Sigmoid colon (tissue), 7 donors: ENCODE measurements around the gene SEMA7A. TPM values are rescaled to one million over a fixed set of nuclear protein-coding genes. Genes with fewer than 3 reads are reported as not detected.

ENCODE experiments used
- DNase-seq: peaks from one replicate; pipeline ENCODE4 v3.0.0-alpha.2; 2019
- H3K27ac ChIP-seq, 4 donors: fragments of 200-600 bp; sonication (generic); one replicate each; pipeline ENCODE4 v1.5.1; 2016 to 2019; ENCODE audit warnings: mild to moderate bottlenecking in 1 of 4
- H3K27me3 ChIP-seq, 3 donors: fragments of 200-600 bp; sonication (generic); one replicate each; pipeline ENCODE4 v1.5.1; 2019; ENCODE audit warnings: mild to moderate bottlenecking in 1 of 3
- H3K36me3 ChIP-seq, 4 donors: fragments of 200-600 bp; sonication (generic); one replicate each; pipeline ENCODE4 v1.5.1; 2016 to 2019
- H3K4me1 ChIP-seq, 4 donors: fragments of 200-600 bp; sonication (generic); one replicate each; pipeline ENCODE4 v1.5.1; 2017 to 2019
- H3K4me3 ChIP-seq, 4 donors: fragments of 200-600 bp; sonication (generic); one replicate each; pipeline ENCODE4 v1.5.1; 2017 to 2019; ENCODE audit warnings: mild to moderate bottlenecking in 2 of 4, moderate library complexity in 1 of 4
- H3K9me3 ChIP-seq, 4 donors: fragments of 200-600 bp in 3 of 4; sonication (generic) in 3 of 4; one replicate each; pipeline versions ENCODE4 v1.5.1 to v1.6.1; 2013 to 2019
- CTCF ChIP-seq, 4 experiments: fragments of 450-650 bp in 3 of 4; fragments of 200-600 bp in 1 of 4; IDR thresholded peaks; one replicate each; pipeline ENCODE4 v1.5.1; 2016 to 2019; ENCODE audit warnings: antibody characterized with exemption in 4 of 4, mild to moderate bottlenecking in 3 of 4, moderate library complexity in 2 of 4
- EP300 ChIP-seq, 4 donors: sonication (generic); formaldehyde crosslinking; IDR thresholded peaks; one replicate each; pipeline ENCODE4 v1.6.1; 2017; ENCODE audit warnings: antibody characterized with exemption in 4 of 4
- POLR2A ChIP-seq, 2 donors: fragments of 450-650 bp; IDR thresholded peaks; one replicate each; pipeline ENCODE4 v1.6.1; 2016; ENCODE audit warnings: antibody characterized with exemption in 2 of 2, mild to moderate bottlenecking in 2 of 2, moderate library complexity in 2 of 2
- POLR2AphosphoS5 ChIP-seq, 4 donors: sonication (generic); formaldehyde crosslinking; IDR thresholded peaks; one replicate each; pipeline ENCODE4 v1.6.1; 2017; ENCODE audit warnings: antibody characterized with exemption in 4 of 4
- WGBS, 2 donors: extraction: QIAGEN DNeasy Blood & Tissue Kit; methylation state at CpG; one replicate each; pipeline ENCODE4 v1.1.7; 2013; 5-methylcytosine and 5-hydroxymethylcytosine counted together
- intact Hi-C: fragments of 100-400 bp; cut with DNase I; formaldehyde crosslinking; loops from one replicate; pipeline ENCODE4 v1.15.1; 2023
- polyA plus RNA-seq, 3 donors: library from polyadenylated mRNA; stranded (reverse); fragments of 200-250 nt; gene quantifications; one replicate each; pipeline ENCODE4 v1.2.3, GENCODE V29; 2013
- total RNA-seq, 4 donors: library from RNA; depleted of rRNA; stranded (reverse); fragments of >200 nt; gene quantifications; one replicate each; pipeline ENCODE4 v1.1.0, GENCODE V29; 2016
- donor health status: healthy with polysubstance abuse.
- donor health status: Bipolar disorder and iron deficiency.
- donor health status: healthy.

Gene SEMA7A
- total and polyA plus RNA-seq, 7 donors, result 0.28 to 9.8 (median 1.2) TPM; not detected in 1

DNA sequence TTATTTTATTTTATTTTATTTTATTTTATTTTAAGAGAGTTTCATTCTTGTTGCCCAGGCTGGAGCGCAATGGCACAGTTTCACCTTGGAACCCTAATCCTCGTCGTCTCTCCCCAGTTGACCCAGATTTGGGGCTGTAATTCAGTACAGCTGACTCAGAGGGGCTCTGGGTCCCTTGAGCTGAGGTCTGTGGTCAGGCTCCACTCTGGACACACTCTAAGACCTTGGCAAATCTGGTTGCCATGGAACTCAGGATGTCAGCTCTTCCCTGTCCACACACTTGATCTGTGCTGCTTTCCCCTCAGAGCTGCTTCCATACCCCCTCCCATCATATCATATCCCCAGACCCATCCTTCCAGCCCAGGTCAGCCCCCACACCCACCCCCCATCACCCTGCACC lies 65.6 kb downstream of the SEMA7A start:
- no peaks in the 10 kb centered on the region for H3K9me3 ChIP-seq
- TF ChIP-seq EP300 (IDR thresholded peaks at IDR 0.05), result no peak

DNA sequence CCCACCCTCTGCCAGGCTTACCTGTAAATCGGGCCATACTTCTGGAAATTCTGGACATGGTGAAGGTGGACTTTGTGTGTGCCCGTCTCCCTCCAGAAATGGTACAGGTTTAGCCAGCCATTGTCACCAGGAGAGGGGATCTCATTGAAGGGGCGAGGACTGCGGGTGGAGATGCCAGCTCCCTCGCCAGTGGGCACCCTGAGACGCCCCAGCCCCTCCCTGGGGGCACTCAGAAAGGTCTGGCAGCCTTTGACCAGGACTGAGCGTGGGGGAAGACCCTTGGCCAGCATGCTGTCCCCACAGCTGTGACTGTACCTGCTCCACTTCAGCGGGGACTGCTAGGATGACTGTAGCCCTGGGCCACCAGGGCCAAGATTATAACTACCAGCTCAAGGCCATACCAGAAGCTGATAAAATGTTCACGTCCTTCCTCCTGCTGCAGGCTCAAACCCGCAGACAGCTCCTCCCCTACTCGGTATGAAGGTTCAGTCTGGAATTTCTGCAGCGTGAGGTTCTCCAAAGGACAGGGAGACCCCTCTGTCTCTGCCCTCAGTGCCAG lies 66.4 kb downstream of the SEMA7A start, which contains the start of gene CYP11A1:
Gene CYP11A1 (minus strand): TSS at position 351 of the 559 bp plus-strand sequence. CDS start 61 bp downstream, at position 290.
- intact Hi-C loops, result no loop called here
- Histone ChIP-seq H3K9me3 (no peaks in the 10 kb centered on the region), H3K36me3 (no peaks in the 10 kb centered on the region), H3K27me3 (peaks cover 0 to 32% (median 23%) of the 10 kb centered on the region in 3 donors), H3K27ac (no peak within 1 kb of the TSS), H3K4me3 (peak within 1 kb of the TSS in 1 of 4 donors; percentile 61), H3K4me1 (peaks cover 0 to 12% (median 3%) of the 10 kb centered on the region in 4 donors)
- WGBS, 2 donors, result 69 to 89% methylated on average over 12 of the region's 12 CpGs
- peak; percentile 38 for DNase-seq
- TF ChIP-seq POLR2A (IDR thresholded peaks at IDR 0.05) (no peak), EP300 (IDR thresholded peaks at IDR 0.05) (no peak)

More for the DNA sequence above, 65.6 kb downstream of the SEMA7A start:
- H3K4me3 ChIP-seq, result no peak overlapping the region
- no peak overlapping the region for H3K27ac ChIP-seq
- peak; percentile 20 for DNase-seq
- no peaks in the 10 kb centered on the region for H3K36me3 ChIP-seq
- 87 to 92% methylated on average over 3 of the region's 3 CpGs for WGBS, 2 donors
- intact Hi-C loops, result no loop called here
- peaks cover 0 to 32% (median 23%) of the 10 kb centered on the region in 3 donors for H3K27me3 ChIP-seq
- peaks cover 0 to 12% (median 3%) of the 10 kb centered on the region in 4 donors for H3K4me1 ChIP-seq

DNA sequence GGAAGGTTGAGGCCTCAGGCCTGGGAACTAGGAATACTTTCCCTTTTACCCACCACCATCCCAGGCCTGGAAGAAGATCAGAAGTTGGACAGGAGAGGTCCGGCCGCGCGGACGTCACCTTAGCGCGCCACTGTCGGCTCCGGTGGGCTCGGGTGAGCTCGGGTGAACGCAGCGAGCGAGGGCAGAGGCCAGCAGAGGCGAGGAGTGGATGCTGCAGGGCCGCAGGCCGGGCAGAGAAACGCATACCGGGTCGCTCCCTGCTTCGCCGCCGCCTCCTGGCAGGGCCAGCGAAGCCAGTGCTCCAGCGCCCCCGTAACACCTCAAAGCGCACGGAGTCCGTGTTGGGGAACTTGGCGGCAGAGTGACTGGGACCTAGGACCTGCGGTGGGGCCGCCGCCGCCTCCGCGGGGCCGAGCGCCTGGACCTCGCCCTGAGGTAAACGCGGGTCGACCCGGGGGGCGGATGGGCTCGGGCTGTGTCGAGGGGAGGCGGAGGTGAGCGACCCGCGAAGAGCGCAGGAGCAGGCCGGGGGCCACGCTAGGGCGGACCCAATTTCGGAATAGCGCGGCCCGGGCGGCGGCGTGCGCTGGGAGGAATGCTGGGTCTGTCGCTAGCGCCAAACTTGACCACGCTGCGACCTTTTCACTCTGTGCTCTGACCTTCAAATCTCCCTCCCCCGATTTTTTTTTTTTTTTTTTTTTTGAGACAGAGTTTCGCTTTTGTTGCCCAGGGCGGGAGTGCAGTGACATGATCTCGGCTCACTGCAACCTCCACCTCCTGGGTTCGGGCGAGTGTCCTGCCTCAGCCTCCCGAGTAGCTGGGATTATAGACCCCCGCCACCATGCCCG lies 67.9 kb downstream of the SEMA7A start:
- 4 to 6% methylated on average over 75 of the region's 75 CpGs for WGBS, 2 donors
- Histone ChIP-seq H3K4me3 (peak overlapping the region; percentile 35 to 61 (median 50)), H3K4me1 (peaks cover 0 to 12% (median 3%) of the 10 kb centered on the region in 4 donors), H3K27me3 (peaks cover 0 to 32% (median 23%) of the 10 kb centered on the region in 3 donors), H3K36me3 (no peaks in the 10 kb centered on the region), H3K27ac (peak overlapping the region; percentile 10 to 66 (median 32)), H3K9me3 (no peaks in the 10 kb centered on the region)
- peak; percentile 81 for DNase-seq
- intact Hi-C loops, result no loop called here
- no peak for TF ChIP-seq CTCF (IDR thresholded peaks at IDR 0.05)
- no peak for TF ChIP-seq EP300 (IDR thresholded peaks at IDR 0.05)
- peak in 2 of 4 donors; percentile 13 to 22 for TF ChIP-seq POLR2AphosphoS5 (IDR thresholded peaks at IDR 0.05)
- no peak for TF ChIP-seq POLR2A (IDR thresholded peaks at IDR 0.05)

DNA sequence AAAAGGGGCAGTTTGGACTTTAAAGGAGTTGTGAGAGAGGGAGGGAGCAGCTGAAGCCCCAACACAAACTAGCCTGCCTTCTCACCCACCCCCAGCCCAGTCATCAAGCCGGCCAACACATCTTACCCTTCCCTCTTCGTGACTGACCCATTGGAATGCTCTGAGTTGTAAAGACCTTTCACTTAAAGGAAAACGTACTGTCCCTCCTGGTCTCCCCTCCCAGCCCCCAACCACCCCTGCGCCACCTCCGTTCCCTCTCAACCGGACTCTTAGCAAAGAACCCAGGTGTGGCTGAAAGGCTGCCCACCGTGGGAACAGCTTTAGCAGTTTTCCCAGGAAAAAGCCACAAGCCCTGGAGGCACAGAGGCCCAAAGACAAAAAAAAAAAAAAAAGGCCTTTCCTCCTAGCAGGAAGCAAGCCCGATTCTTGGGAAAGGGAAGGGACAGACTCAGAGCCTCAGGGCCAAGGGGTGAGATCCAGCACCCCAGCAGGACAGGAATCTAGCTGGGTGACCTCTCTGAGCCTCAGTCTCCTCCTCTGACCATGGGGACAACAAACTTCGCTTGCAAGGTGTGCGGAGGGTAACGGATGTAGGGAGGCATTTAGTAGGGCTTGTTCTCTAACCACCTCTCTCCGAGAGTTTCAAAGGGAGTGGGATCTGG lies 68.7 kb downstream of the SEMA7A start:
- peak overlapping the region in 3 of 4 donors; percentile 39 to 61 (median 60) for H3K4me3 ChIP-seq
- peaks cover 0 to 12% (median 3%) of the 10 kb centered on the region in 4 donors for H3K4me1 ChIP-seq
- WGBS, 2 donors, result 75 to 89% methylated on average over 12 of the region's 12 CpGs

More for the DNA sequence above, 68.7 kb downstream of the SEMA7A start:
- H3K36me3 ChIP-seq, result no peaks in the 10 kb centered on the region
- intact Hi-C loops, result no loop called here
- TF ChIP-seq EP300 (IDR thresholded peaks at IDR 0.05) (no peak), POLR2A (IDR thresholded peaks at IDR 0.05) (no peak), CTCF (IDR thresholded peaks at IDR 0.05) (no peak), POLR2AphosphoS5 (IDR thresholded peaks at IDR 0.05) (no peak)
- DNase-seq, result peak; percentile 38
- no peaks in the 10 kb centered on the region for H3K9me3 ChIP-seq
- peaks cover 0 to 32% (median 23%) of the 10 kb centered on the region in 3 donors for H3K27me3 ChIP-seq
- H3K27ac ChIP-seq, result peak overlapping the region in 3 of 4 donors; percentile 11 to 66 (median 54)
